Measurements from ENCODE around the gene CDKL5. TPM values are rescaled to one million over a fixed set of nuclear protein-coding genes. Genes with fewer than 3 reads are reported as not detected.
"Not testable (repeated sequence)": the region's sequence is repeated elsewhere in the genome, so short reads cannot be mapped to it uniquely, and the experiment has no call there.

CDKL5 gene
- total and polyA plus RNA-seq, 2 donors from 2014 or later = 2.0 to 18.0 TPM

DNA sequence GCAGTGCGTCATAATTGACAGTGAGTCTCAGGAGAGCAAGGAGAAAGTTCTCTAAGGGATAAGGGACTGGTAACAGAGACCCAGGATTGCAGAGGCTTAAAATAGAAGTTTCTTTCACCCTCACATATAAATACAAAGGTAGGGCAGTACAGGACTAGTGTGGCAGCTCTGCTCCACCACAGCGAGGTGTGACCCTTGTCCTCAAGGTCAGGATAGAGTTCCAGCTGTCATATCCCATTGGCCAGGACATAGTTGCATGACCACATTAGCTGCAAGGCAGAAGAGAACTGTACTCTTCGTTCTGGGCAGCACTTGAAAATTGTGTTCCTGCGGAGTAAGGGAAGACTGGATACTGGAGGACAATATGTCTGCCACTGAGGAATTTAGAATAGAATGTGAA, 152.0 kb downstream of the CDKL5 start:
- Histone ChIP-seq H3K27me3 (ENCODE audit: control insufficient read depth, insufficient read depth, low read length) (peaks cover 2% of the 10 kb centered on the region), H3K4me3 (ENCODE audit: low read length in 3 of 3) (no peak overlapping the region), H3K4me1 (ENCODE audit: control insufficient read depth in 2 of 3, insufficient read depth in 2 of 3, low read depth in 1 of 3, low read length in 3 of 3) (no peaks in the 10 kb centered on the region), H3K9ac (ENCODE audit: low read length in 3 of 3) (no peak overlapping the region), H3K36me3 (ENCODE audit: control insufficient read depth in 2 of 3, insufficient read depth in 3 of 3, low read length in 3 of 3) (no peaks in the 10 kb centered on the region), H3K9me3 (ENCODE audit: control insufficient read depth in 2 of 3, insufficient read depth in 1 of 3, low read length in 3 of 3) (no peaks in the 10 kb centered on the region), H3K27ac (ENCODE audit: low read depth in 2 of 2, low read length in 2 of 2) (no peak overlapping the region)
- DNase-seq (no peak), FAIRE-seq (no peak)
- TF ChIP-seq, protein P1, sequence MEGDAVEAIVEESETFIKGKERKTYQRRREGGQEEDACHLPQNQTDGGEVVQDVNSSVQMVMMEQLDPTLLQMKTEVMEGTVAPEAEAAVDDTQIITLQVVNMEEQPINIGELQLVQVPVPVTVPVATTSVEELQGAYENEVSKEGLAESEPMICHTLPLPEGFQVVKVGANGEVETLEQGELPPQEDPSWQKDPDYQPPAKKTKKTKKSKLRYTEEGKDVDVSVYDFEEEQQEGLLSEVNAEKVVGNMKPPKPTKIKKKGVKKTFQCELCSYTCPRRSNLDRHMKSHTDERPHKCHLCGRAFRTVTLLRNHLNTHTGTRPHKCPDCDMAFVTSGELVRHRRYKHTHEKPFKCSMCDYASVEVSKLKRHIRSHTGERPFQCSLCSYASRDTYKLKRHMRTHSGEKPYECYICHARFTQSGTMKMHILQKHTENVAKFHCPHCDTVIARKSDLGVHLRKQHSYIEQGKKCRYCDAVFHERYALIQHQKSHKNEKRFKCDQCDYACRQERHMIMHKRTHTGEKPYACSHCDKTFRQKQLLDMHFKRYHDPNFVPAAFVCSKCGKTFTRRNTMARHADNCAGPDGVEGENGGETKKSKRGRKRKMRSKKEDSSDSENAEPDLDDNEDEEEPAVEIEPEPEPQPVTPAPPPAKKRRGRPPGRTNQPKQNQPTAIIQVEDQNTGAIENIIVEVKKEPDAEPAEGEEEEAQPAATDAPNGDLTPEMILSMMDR (IDR thresholded peaks at IDR 0.05; ENCODE audit: borderline replicate concordance, extremely low read depth, insufficient read depth) = no peak
- intact Hi-C loops (cut with DNase I) = no loop called here

DNA sequence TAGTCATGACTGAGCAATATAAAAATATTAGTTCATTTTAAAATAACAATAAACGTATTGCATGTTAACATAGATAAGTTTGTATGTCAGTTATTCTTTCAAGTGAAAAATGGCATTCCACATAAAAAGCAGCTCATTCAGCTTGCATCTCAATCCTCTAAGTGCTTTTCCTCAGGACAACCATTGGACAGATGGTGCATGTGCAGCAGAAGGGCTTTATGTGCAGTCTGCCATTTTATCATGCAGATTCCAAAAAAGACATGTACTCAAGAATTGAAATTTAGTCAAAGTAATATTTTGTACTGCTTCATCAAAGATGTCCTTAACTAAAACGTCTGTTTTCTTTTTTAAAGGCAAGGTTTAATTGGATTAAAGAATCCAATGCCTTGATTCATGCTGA, 153.1 kb downstream of the CDKL5 start:
- FAIRE-seq (no peak), DNase-seq (no peak)
- Histone ChIP-seq H3K36me3 (ENCODE audit: control insufficient read depth in 2 of 3, insufficient read depth in 3 of 3, low read length in 3 of 3) (no peaks in the 10 kb centered on the region), H3K9ac (ENCODE audit: low read length in 3 of 3) (no peak overlapping the region), H3K4me3 (ENCODE audit: low read length in 3 of 3) (no peak overlapping the region), H3K4me1 (ENCODE audit: control insufficient read depth in 2 of 3, insufficient read depth in 2 of 3, low read depth in 1 of 3, low read length in 3 of 3) (no peaks in the 10 kb centered on the region), H3K9me3 (ENCODE audit: control insufficient read depth in 2 of 3, insufficient read depth in 1 of 3, low read length in 3 of 3) (no peaks in the 10 kb centered on the region), H3K27me3 (ENCODE audit: control insufficient read depth, insufficient read depth, low read length) (peaks cover 2% of the 10 kb centered on the region), H3K27ac (ENCODE audit: low read depth in 2 of 2, low read length in 2 of 2) (no peak overlapping the region)
- TF ChIP-seq, protein P1 (IDR thresholded peaks at IDR 0.05; ENCODE audit: borderline replicate concordance, extremely low read depth, insufficient read depth) = no peak
- intact Hi-C loops (cut with DNase I) = no loop called here

DNA sequence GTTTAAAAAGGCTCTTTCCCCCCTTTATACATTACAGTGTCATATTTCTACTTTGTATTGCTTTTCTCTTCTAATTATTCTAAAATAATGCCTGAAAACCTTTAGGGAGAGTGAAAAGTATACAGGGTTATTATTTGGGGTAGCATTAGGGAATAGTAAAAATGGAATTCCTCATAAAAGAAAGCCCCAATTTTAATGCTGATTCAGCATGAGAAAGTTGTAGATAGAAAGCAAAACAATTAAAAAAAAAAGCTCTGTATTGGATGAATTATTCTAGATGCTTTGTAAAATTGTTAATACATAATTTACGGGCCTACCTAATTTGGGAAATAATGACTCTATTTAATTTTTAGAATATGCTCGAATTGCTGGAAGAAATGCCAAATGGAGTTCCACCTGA, 154.1 kb downstream of the CDKL5 start:
- intact Hi-C loops (cut with DNase I) = no loop called here
- Histone ChIP-seq H3K9me3 (ENCODE audit: control insufficient read depth in 2 of 3, insufficient read depth in 1 of 3, low read length in 3 of 3) (no peaks in the 10 kb centered on the region), H3K4me1 (ENCODE audit: control insufficient read depth in 2 of 3, insufficient read depth in 2 of 3, low read depth in 1 of 3, low read length in 3 of 3) (no peaks in the 10 kb centered on the region), H3K27me3 (ENCODE audit: control insufficient read depth, insufficient read depth, low read length) (peaks cover 3% of the 10 kb centered on the region), H3K36me3 (ENCODE audit: control insufficient read depth in 2 of 3, insufficient read depth in 3 of 3, low read length in 3 of 3) (no peaks in the 10 kb centered on the region), H3K4me3 (ENCODE audit: low read length in 3 of 3) (no peak overlapping the region), H3K9ac (ENCODE audit: low read length in 3 of 3) (no peak overlapping the region), H3K27ac (ENCODE audit: low read depth in 2 of 2, low read length in 2 of 2) (no peak overlapping the region)
- FAIRE-seq (no peak), DNase-seq (no peak)
- TF ChIP-seq, protein P1 (IDR thresholded peaks at IDR 0.05; ENCODE audit: borderline replicate concordance, extremely low read depth, insufficient read depth) = no peak

DNA sequence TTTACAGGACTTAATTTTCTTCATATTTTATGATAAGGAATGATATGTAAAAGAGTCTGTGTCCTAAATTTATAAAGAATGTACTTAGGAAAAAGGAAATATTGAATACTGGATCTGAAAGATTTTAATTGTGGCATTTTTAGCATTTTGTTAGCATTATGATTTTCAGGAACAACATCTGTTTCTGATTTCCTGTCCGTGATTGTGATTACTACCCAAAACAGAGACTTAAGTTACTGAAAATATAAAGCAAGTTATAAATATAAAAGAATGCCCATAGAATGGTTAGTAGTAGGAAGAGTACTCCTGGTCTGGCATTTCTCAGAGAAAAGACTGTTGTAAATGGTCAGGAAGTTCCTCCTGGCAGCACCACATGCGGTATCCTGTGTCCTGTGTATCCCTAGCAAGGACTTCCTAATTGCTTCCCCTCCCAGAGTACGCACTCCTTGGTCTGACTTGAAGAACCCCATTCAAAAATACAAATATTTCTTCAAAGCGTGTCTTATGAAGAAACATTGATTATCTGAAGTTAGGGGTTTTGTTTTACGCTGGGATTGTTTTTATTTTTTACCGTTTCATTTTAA, 157.6 kb downstream of the CDKL5 start:
- intact Hi-C loops (cut with DNase I) = no loop called here
- Histone ChIP-seq H3K9me3 (ENCODE audit: control insufficient read depth in 2 of 3, insufficient read depth in 1 of 3, low read length in 3 of 3) (no peaks in the 10 kb centered on the region), H3K4me1 (ENCODE audit: control insufficient read depth in 2 of 3, insufficient read depth in 2 of 3, low read depth in 1 of 3, low read length in 3 of 3) (no peaks in the 10 kb centered on the region), H3K27me3 (ENCODE audit: control insufficient read depth, insufficient read depth, low read length) (peaks cover 3% of the 10 kb centered on the region), H3K9ac (ENCODE audit: low read length in 3 of 3) (no peak overlapping the region), H3K36me3 (ENCODE audit: control insufficient read depth in 2 of 3, insufficient read depth in 3 of 3, low read length in 3 of 3) (no peaks in the 10 kb centered on the region), H3K27ac (ENCODE audit: low read depth in 2 of 2, low read length in 2 of 2) (no peak overlapping the region), H3K4me3 (ENCODE audit: low read length in 3 of 3) (no peak overlapping the region)
- FAIRE-seq = peak; percentile 44
- DNase-seq = no peak
- TF ChIP-seq, protein P1 (IDR thresholded peaks at IDR 0.05; ENCODE audit: borderline replicate concordance, extremely low read depth, insufficient read depth) = no peak

DNA sequence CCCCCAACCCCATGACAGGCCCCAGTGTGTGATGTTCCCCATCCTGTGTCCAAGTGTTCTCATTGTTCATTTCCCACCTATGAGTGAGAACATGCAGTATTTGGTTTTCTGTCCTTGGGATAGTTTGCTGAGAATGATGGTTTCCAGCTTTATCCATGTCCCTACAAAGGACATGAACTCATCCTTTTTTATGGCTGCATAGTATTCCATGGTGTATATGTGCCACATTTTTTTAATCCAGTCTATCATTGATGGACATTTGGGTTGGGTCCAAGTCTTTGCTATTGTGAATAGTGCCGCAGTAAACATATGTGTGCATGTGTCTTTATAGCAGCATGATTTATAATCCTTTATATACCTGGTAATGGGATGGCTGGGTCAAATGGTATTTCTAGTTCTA, 163.9 kb downstream of the CDKL5 start:
- H3K9ac ChIP-seq (ENCODE audit: low read length in 3 of 3); H3K27ac ChIP-seq (ENCODE audit: low read depth in 2 of 2, low read length in 2 of 2); FAIRE-seq; H3K9me3 ChIP-seq (ENCODE audit: control insufficient read depth in 2 of 3, insufficient read depth in 1 of 3, low read length in 3 of 3); H3K4me3 ChIP-seq (ENCODE audit: low read length in 3 of 3); DNase-seq; H3K36me3 ChIP-seq (ENCODE audit: control insufficient read depth in 2 of 3, insufficient read depth in 3 of 3, low read length in 3 of 3); H3K27me3 ChIP-seq (ENCODE audit: control insufficient read depth, insufficient read depth, low read length); intact Hi-C loops (cut with DNase I); H3K4me1 ChIP-seq (ENCODE audit: control insufficient read depth in 2 of 3, insufficient read depth in 2 of 3, low read depth in 1 of 3, low read length in 3 of 3): not testable (repeated sequence)

Data from kidney (tissue), 14 donors.